ENCODE results near the gene ZNF787. TPM values are rescaled to one million over a fixed set of nuclear protein-coding genes. Genes with fewer than 3 reads are reported as not detected.

Gene ZNF787
- 50.7 TPM for polyA plus RNA-seq (2013, experiment 1 of 2)
- polyA plus RNA-seq (2013, experiment 2 of 2), result 51.3 TPM

GRCh38 chr19:56121180-56122167 lies at the start of gene ZNF787:
Gene ZNF787, minus strand, starts transcription at chr19:56121295. Its CDS starts 18,078 bp downstream, at chr19:56103217.
- peak within 1 kb of the TSS; percentile 97 for H2AK5ac ChIP-seq (ENCODE audit: low read length)
- peak within 1 kb of the TSS; percentile 97 for H3K9ac ChIP-seq (ENCODE audit: low read length)
- peaks cover 41% of the 10 kb centered on the region for H3K79me2 ChIP-seq (ENCODE audit: control insufficient read depth, insufficient read depth, low read length)
- peak within 1 kb of the TSS; percentile 97 for H3K4ac ChIP-seq (ENCODE audit: low read depth, low read length)
- H4K8ac ChIP-seq (ENCODE audit: low read depth, low read length), result peak within 1 kb of the TSS; percentile 94
- H3K4me3 ChIP-seq (ENCODE audit: low read length), result peak within 1 kb of the TSS; percentile 87
- peaks cover 6% of the 10 kb centered on the region for H3K79me1 ChIP-seq (ENCODE audit: low read length)
- H3K23ac ChIP-seq (ENCODE audit: low read length), result no peak within 1 kb of the TSS
- peak within 1 kb of the TSS; percentile 76 for H2BK5ac ChIP-seq (ENCODE audit: low read length)
- no CpG with 5 or more reads among the region's 74 CpGs for WGBS (ENCODE audit: extremely low coverage, insufficient coverage, low lambda C conversion rate)
- peaks cover 1% of the 10 kb centered on the region for H3K36me3 ChIP-seq (ENCODE audit: control insufficient read depth, insufficient read depth, low read length)
- no peak within 1 kb of the TSS for H2BK15ac ChIP-seq (replicated peaks; ENCODE audit: low read depth)
- DNase-seq, result peak; percentile 99
- peak within 1 kb of the TSS; percentile 91 for H3K4me2 ChIP-seq (ENCODE audit: low read length)
- H4K5ac ChIP-seq (ENCODE audit: low read length), result no peak within 1 kb of the TSS
- H3K18ac ChIP-seq (ENCODE audit: low read length), result peak within 1 kb of the TSS; percentile 97
- peaks cover 3% of the 10 kb centered on the region for H3K4me1 ChIP-seq (ENCODE audit: control insufficient read depth, low read depth, low read length)
- no peaks in the 10 kb centered on the region for H3K27me3 ChIP-seq (ENCODE audit: insufficient read depth, low read length, poor library complexity)
- peak within 1 kb of the TSS; percentile 98 for H3K27ac ChIP-seq (ENCODE audit: low read depth, low read length)
- peak within 1 kb of the TSS; percentile 98 for H3K56ac ChIP-seq (ENCODE audit: low read length)
- H2BK120ac ChIP-seq (ENCODE audit: low read depth, low read length), result peak within 1 kb of the TSS; percentile 82

- no peak overlapping the region for H2BK120ac ChIP-seq (ENCODE audit: low read depth, low read length)
- H3K4ac ChIP-seq (ENCODE audit: low read depth, low read length), result no peak overlapping the region
- H3K36me3 ChIP-seq (ENCODE audit: control insufficient read depth, insufficient read depth, low read length), result no peaks in the 10 kb centered on the region
- H3K4me3 ChIP-seq (ENCODE audit: low read length), result no peak overlapping the region
- H2BK5ac ChIP-seq (ENCODE audit: low read length), result no peak overlapping the region
- no peak overlapping the region for H3K23ac ChIP-seq (ENCODE audit: low read length)
- H2BK15ac ChIP-seq (replicated peaks; ENCODE audit: low read depth), result no peak overlapping the region
- no peaks in the 10 kb centered on the region for H3K27me3 ChIP-seq (ENCODE audit: insufficient read depth, low read length, poor library complexity)
- H3K4me1 ChIP-seq (ENCODE audit: control insufficient read depth, low read depth, low read length), result no peaks in the 10 kb centered on the region
- H2AK5ac ChIP-seq (ENCODE audit: low read length), result no peak overlapping the region
- H3K79me1 ChIP-seq (ENCODE audit: low read length), result no peaks in the 10 kb centered on the region
- no peak for DNase-seq
- no peak overlapping the region for H3K56ac ChIP-seq (ENCODE audit: low read length)
- no peak overlapping the region for H3K4me2 ChIP-seq (ENCODE audit: low read length)
- no peaks in the 10 kb centered on the region for H3K79me2 ChIP-seq (ENCODE audit: control insufficient read depth, insufficient read depth, low read length)
- no peak overlapping the region for H4K5ac ChIP-seq (ENCODE audit: low read length)
- H4K8ac ChIP-seq (ENCODE audit: low read depth, low read length), result no peak overlapping the region
- no peak overlapping the region for H3K27ac ChIP-seq (ENCODE audit: low read depth, low read length)
- no peak overlapping the region for H3K9ac ChIP-seq (ENCODE audit: low read length)
- no peak overlapping the region for H3K18ac ChIP-seq (ENCODE audit: low read length)
- WGBS (ENCODE audit: extremely low coverage, insufficient coverage, low lambda C conversion rate), result no CpG with 5 or more reads among the region's 14 CpGs
Observed at GRCh38 chr19:56170261-56170660, 49.2 kb upstream of the ZNF787 start.

GRCh38 chr19:56167064-56167578 lies 46.0 kb upstream of the ZNF787 start:
- WGBS (ENCODE audit: extremely low coverage, insufficient coverage, low lambda C conversion rate), result no CpG with 5 or more reads among the region's 7 CpGs
- DNase-seq, result peak; percentile 57

GRCh38 chr19:56163097-56163496 lies 42.0 kb upstream of the ZNF787 start:
- Histone ChIP-seq H3K4me3 (ENCODE audit: low read length) (no peak overlapping the region), H3K4me1 (ENCODE audit: control insufficient read depth, low read depth, low read length) (no peaks in the 10 kb centered on the region), H4K5ac (ENCODE audit: low read length) (no peak overlapping the region), H3K79me1 (ENCODE audit: low read length) (no peaks in the 10 kb centered on the region), H2AK5ac (ENCODE audit: low read length) (no peak overlapping the region), H3K27me3 (ENCODE audit: insufficient read depth, low read length, poor library complexity) (no peaks in the 10 kb centered on the region), H3K36me3 (ENCODE audit: control insufficient read depth, insufficient read depth, low read length) (no peaks in the 10 kb centered on the region), H3K9ac (ENCODE audit: low read length) (no peak overlapping the region), H3K27ac (ENCODE audit: low read depth, low read length) (no peak overlapping the region), H4K8ac (ENCODE audit: low read depth, low read length) (no peak overlapping the region), H3K79me2 (ENCODE audit: control insufficient read depth, insufficient read depth, low read length) (no peaks in the 10 kb centered on the region), H3K56ac (ENCODE audit: low read length) (no peak overlapping the region), H3K4ac (ENCODE audit: low read depth, low read length) (no peak overlapping the region), H2BK15ac (replicated peaks; ENCODE audit: low read depth) (no peak overlapping the region), H3K23ac (ENCODE audit: low read length) (no peak overlapping the region), H3K18ac (ENCODE audit: low read length) (no peak overlapping the region), H2BK120ac (ENCODE audit: low read depth, low read length) (no peak overlapping the region), H3K4me2 (ENCODE audit: low read length) (no peak overlapping the region), H2BK5ac (ENCODE audit: low read length) (no peak overlapping the region)
- DNase-seq, result no peak
- WGBS (ENCODE audit: extremely low coverage, insufficient coverage, low lambda C conversion rate), result no CpG with 5 or more reads among the region's 13 CpGs

More at GRCh38 chr19:56167064-56167578, 46.0 kb upstream of the ZNF787 start:
- Histone ChIP-seq H3K4ac (ENCODE audit: low read depth, low read length) (no peak overlapping the region), H3K9ac (ENCODE audit: low read length) (no peak overlapping the region), H4K5ac (ENCODE audit: low read length) (no peak overlapping the region), H4K8ac (ENCODE audit: low read depth, low read length) (no peak overlapping the region), H3K79me1 (ENCODE audit: low read length) (no peaks in the 10 kb centered on the region), H3K36me3 (ENCODE audit: control insufficient read depth, insufficient read depth, low read length) (no peaks in the 10 kb centered on the region), H2BK5ac (ENCODE audit: low read length) (no peak overlapping the region), H3K27ac (ENCODE audit: low read depth, low read length) (no peak overlapping the region), H3K4me3 (ENCODE audit: low read length) (no peak overlapping the region), H3K56ac (ENCODE audit: low read length) (no peak overlapping the region), H3K4me2 (ENCODE audit: low read length) (no peak overlapping the region), H3K18ac (ENCODE audit: low read length) (no peak overlapping the region), H2AK5ac (ENCODE audit: low read length) (no peak overlapping the region), H3K79me2 (ENCODE audit: control insufficient read depth, insufficient read depth, low read length) (no peaks in the 10 kb centered on the region), H2BK120ac (ENCODE audit: low read depth, low read length) (no peak overlapping the region), H3K27me3 (ENCODE audit: insufficient read depth, low read length, poor library complexity) (no peaks in the 10 kb centered on the region), H2BK15ac (replicated peaks; ENCODE audit: low read depth) (no peak overlapping the region), H3K4me1 (ENCODE audit: control insufficient read depth, low read depth, low read length) (no peaks in the 10 kb centered on the region), H3K23ac (ENCODE audit: low read length) (no peak overlapping the region)

- H3K79me1 ChIP-seq (ENCODE audit: low read length), result no peaks in the 10 kb centered on the region
- H3K4ac ChIP-seq (ENCODE audit: low read depth, low read length), result no peak overlapping the region
- no peaks in the 10 kb centered on the region for H3K27me3 ChIP-seq (ENCODE audit: insufficient read depth, low read length, poor library complexity)
- no peak overlapping the region for H3K4me2 ChIP-seq (ENCODE audit: low read length)
- no peaks in the 10 kb centered on the region for H3K36me3 ChIP-seq (ENCODE audit: control insufficient read depth, insufficient read depth, low read length)
- WGBS (ENCODE audit: extremely low coverage, insufficient coverage, low lambda C conversion rate), result no CpG with 5 or more reads among the region's 9 CpGs
- no peak overlapping the region for H3K27ac ChIP-seq (ENCODE audit: low read depth, low read length)
- no peak overlapping the region for H2BK120ac ChIP-seq (ENCODE audit: low read depth, low read length)
- no peak overlapping the region for H3K56ac ChIP-seq (ENCODE audit: low read length)
- no peak overlapping the region for H3K23ac ChIP-seq (ENCODE audit: low read length)
- H3K9ac ChIP-seq (ENCODE audit: low read length), result no peak overlapping the region
- no peak overlapping the region for H2AK5ac ChIP-seq (ENCODE audit: low read length)
- no peak overlapping the region for H2BK5ac ChIP-seq (ENCODE audit: low read length)
- H4K8ac ChIP-seq (ENCODE audit: low read depth, low read length), result no peak overlapping the region
- no peak for DNase-seq
- no peaks in the 10 kb centered on the region for H3K4me1 ChIP-seq (ENCODE audit: control insufficient read depth, low read depth, low read length)
- no peaks in the 10 kb centered on the region for H3K79me2 ChIP-seq (ENCODE audit: control insufficient read depth, insufficient read depth, low read length)
- no peak overlapping the region for H3K18ac ChIP-seq (ENCODE audit: low read length)
- no peak overlapping the region for H2BK15ac ChIP-seq (replicated peaks; ENCODE audit: low read depth)
- H4K5ac ChIP-seq (ENCODE audit: low read length), result no peak overlapping the region
- no peak overlapping the region for H3K4me3 ChIP-seq (ENCODE audit: low read length)
Observed at GRCh38 chr19:56162258-56162657, 41.2 kb upstream of the ZNF787 start.

Data from mesendoderm (in vitro differentiated cells).